Tibial nerve (tissue), 4 donors: ENCODE results near the gene CASKIN1. TPM values are rescaled to one million over a fixed set of nuclear protein-coding genes. Genes with fewer than 3 reads are reported as not detected.

Source experiments
- DNase-seq, 2 donors: peaks; one replicate each; pipeline ENCODE4 v3.0.0-alpha.2; 2019; ENCODE audit warnings: low spot score in 2 of 2
- H3K27ac ChIP-seq, 4 donors: fragments of 200-600 bp; sonication (generic) in 3 of 4; one replicate each; pipeline ENCODE4 v1.5.1; 2017 to 2019; ENCODE audit warnings: mild to moderate bottlenecking in 1 of 4
- H3K27me3 ChIP-seq, 2 donors: fragments of 200-600 bp; sonication (generic) in 1 of 2; one replicate each; pipeline versions ENCODE4 v1.5.1 to v1.6.0; 2017 to 2019
- H3K36me3 ChIP-seq, 3 donors: fragments of 200-600 bp; sonication (generic); one replicate each; pipeline ENCODE4 v1.5.1; 2018 to 2019
- H3K4me1 ChIP-seq, 4 donors: fragments of 200-600 bp; sonication (generic) in 3 of 4; one replicate each; pipeline ENCODE4 v1.5.1; 2017 to 2019
- H3K4me3 ChIP-seq, 4 donors: fragments of 200-600 bp; sonication (generic) in 3 of 4; one replicate each; pipeline ENCODE4 v1.5.1; 2017 to 2019; ENCODE audit warnings: mild to moderate bottlenecking in 1 of 4, moderate library complexity in 1 of 4
- H3K9me3 ChIP-seq, 4 donors: fragments of 200-600 bp; sonication (generic) in 3 of 4; one replicate each; pipeline ENCODE4 v1.5.1; 2017 to 2019
- CTCF ChIP-seq, 5 experiments: fragments of 200-600 bp in 3 of 5; fragments of 450-650 bp in 2 of 5; sonication (generic) in 3 of 5; IDR thresholded peaks; one replicate each; pipeline ENCODE4 v1.5.1; 2016 to 2019; ENCODE audit warnings: antibody characterized with exemption in 5 of 5, mild to moderate bottlenecking in 3 of 5, moderate library complexity in 2 of 5
- EP300 ChIP-seq, 2 donors: sonication (generic); formaldehyde crosslinking; IDR thresholded peaks; one replicate each; pipeline ENCODE4 v1.6.1; 2017; ENCODE audit warnings: antibody characterized with exemption in 2 of 2, mild to moderate bottlenecking in 1 of 2
- POLR2A ChIP-seq, 2 donors: fragments of 450-650 bp; IDR thresholded peaks; one replicate each; pipeline ENCODE4 v1.6.1; 2017; ENCODE audit warnings: antibody characterized with exemption in 2 of 2, mild to moderate bottlenecking in 2 of 2, moderate library complexity in 2 of 2
- WGBS, 2 donors: methylation state at CpG; one replicate each; pipeline ENCODE4 v1.1.5; 2018; 5-methylcytosine and 5-hydroxymethylcytosine counted together
- total RNA-seq, 4 donors: library from RNA; depleted of rRNA; stranded (reverse); fragments of >200 nt; gene quantifications; one replicate each; pipeline ENCODE4 v1.1.0, GENCODE V29; 2016

The CASKIN1 gene
- total RNA-seq, 4 donors from 2014 or later: 0.20 to 0.63 (median 0.30) TPM; not detected in 1

DNA sequence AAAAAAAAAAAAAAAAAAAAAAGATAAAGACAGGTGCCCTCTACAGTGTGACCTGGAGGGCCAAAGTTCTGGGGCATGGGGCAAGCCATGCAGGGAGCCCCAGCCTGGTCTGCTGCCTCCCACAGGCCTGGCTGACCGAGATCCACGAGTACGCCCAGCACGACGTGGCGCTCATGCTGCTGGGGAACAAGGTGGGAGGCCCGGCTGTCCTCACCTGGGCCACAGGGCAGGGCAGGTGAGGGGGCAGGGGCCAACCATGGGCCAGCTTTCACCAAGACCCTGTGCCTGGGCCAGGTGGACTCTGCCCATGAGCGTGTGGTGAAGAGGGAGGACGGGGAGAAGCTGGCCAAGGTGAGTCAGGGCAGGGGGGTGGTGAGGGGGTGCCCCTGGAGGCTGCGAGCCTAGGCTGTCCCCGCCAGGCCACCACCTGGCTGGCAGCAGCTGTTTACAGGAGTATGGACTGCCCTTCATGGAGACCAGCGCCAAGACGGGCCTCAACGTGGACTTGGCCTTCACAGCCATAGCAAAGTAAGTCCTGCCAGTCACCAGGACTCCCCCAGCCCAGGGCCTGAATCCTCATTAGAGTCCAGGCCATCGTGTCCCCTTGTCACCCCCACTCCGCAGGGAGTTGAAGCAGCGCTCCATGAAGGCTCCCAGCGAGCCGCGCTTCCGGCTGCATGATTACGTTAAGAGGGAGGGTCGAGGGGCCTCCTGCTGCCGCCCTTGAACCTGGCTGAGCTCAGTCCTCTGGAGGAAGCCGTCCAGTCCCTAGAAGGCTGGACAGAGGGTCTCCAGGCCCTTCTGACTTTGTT, 43.5 kb downstream of the CASKIN1 start:
- Histone ChIP-seq H3K27ac (peak overlapping the region in 3 of 4 donors; percentile 68 to 82 (median 79)), H3K4me1 (peaks cover 0 to 85% (median 72%) of the 10 kb centered on the region in 4 donors), H3K9me3 (no peaks in the 10 kb centered on the region), H3K27me3 (no peaks in the 10 kb centered on the region), H3K4me3 (peak overlapping the region; percentile 72 to 87 (median 76)), H3K36me3 (peaks cover 0 to 9% (median 0%) of the 10 kb centered on the region in 3 donors)
- TF ChIP-seq POLR2A (IDR thresholded peaks at IDR 0.05) (no peak), CTCF (IDR thresholded peaks at IDR 0.05) (no peak), EP300 (IDR thresholded peaks at IDR 0.05) (no peak)
- DNase-seq: no peak
- WGBS, 2 donors: 36 to 51% methylated on average over 15 to 25 of the region's 25 CpGs

DNA sequence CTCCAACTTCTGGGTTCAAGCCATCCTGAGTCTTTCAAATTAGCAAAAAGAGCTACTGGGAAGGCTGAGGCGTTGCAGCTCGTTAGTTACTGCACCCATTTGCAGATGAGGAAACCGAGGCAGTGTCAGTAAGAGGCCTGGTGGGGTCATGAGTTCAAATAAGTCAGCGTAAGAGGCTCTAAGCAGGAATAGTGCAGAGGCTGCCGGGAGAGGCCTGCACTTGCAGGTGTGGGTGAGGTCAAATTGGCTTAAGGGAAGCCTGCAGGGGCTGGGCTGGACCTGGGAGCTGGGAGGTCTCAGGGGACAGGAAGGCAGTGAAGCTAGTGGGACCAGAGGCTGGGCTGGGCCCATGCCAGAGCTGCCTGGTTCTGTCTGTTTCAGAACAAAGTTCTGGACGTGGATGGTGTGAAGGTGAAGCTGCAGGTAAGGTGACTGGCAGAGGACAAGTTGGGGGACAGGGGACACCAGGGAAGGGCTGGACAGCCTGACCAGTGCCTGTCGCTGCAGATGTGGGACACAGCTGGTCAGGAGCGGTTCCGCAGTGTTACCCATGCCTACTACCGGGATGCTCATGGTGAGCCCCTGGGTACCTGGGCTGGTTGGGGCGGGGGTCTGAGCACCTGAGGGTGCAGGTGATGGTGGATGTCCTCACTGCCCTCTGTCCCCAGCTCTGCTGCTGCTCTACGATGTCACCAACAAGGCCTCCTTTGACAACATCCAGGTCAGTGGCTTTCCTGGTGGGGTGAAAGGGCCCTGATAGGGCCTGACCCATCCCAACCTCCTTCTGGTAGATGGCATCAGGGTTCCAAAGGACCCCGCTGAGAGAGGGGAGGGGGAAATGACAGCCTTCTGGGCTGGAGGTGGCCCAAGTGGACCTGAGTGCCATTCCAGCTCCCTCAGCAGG, 45.0 kb downstream of the CASKIN1 start:
- Histone ChIP-seq H3K4me1 (peaks cover 0 to 73% (median 61%) of the 10 kb centered on the region in 4 donors), H3K36me3 (peaks cover 0 to 9% (median 0%) of the 10 kb centered on the region in 3 donors), H3K9me3 (no peaks in the 10 kb centered on the region), H3K27me3 (no peaks in the 10 kb centered on the region), H3K27ac (no peak overlapping the region), H3K4me3 (no peak overlapping the region)
- DNase-seq: no peak
- TF ChIP-seq CTCF (IDR thresholded peaks at IDR 0.05) (no peak), EP300 (IDR thresholded peaks at IDR 0.05) (no peak)
- WGBS, 2 donors: 64 to 69% methylated on average over 13 of the region's 13 CpGs

DNA sequence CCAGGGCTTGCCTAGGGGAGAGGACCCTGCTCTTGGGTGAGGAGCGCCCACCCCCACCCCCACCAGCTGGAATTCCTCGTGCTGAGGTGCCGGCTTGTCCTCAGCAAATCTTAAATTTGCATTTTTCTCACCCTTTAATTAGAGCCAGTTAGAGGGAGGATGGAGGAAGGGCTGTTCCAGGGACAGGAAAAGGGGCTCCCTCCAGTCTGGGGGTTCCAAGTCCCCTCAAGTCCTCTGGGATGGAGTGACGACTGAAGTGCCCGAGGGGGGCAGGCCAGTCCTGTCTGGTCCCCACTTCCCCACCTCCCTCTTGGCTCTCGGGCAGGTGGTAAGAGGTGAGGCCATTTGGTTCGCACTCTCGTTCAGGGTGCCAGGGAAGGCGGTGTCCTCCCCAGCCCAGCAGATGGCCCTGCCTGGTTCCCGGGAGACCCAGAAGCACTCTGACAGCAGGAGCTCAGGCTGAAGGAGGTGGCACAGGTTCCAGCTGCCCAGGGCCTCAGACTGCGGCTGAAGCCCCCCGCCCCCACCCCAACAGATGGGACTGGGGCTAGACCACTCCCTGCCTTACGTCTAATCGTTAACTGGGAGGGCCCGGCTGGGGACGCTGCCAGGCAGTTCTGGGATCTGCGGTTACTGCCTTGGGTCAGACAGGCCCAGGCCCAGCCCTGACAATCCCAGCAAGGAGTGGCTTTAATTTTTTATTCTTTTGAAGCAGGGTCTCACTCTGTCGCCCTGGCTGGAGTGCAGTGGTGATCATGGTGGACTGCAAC, 45.8 kb downstream of the CASKIN1 start:
- Histone ChIP-seq H3K9me3 (no peaks in the 10 kb centered on the region), H3K27me3 (no peaks in the 10 kb centered on the region), H3K36me3 (peaks cover 0 to 9% (median 0%) of the 10 kb centered on the region in 3 donors), H3K27ac (no peak overlapping the region), H3K4me1 (peaks cover 0 to 69% (median 59%) of the 10 kb centered on the region in 4 donors), H3K4me3 (no peak overlapping the region)
- 47 to 68% methylated on average over 10 to 14 of the region's 18 CpGs for WGBS, 2 donors
- TF ChIP-seq EP300 (IDR thresholded peaks at IDR 0.05) (no peak), POLR2A (IDR thresholded peaks at IDR 0.05) (no peak), CTCF (IDR thresholded peaks at IDR 0.05) (no peak)
- no peak for DNase-seq

DNA sequence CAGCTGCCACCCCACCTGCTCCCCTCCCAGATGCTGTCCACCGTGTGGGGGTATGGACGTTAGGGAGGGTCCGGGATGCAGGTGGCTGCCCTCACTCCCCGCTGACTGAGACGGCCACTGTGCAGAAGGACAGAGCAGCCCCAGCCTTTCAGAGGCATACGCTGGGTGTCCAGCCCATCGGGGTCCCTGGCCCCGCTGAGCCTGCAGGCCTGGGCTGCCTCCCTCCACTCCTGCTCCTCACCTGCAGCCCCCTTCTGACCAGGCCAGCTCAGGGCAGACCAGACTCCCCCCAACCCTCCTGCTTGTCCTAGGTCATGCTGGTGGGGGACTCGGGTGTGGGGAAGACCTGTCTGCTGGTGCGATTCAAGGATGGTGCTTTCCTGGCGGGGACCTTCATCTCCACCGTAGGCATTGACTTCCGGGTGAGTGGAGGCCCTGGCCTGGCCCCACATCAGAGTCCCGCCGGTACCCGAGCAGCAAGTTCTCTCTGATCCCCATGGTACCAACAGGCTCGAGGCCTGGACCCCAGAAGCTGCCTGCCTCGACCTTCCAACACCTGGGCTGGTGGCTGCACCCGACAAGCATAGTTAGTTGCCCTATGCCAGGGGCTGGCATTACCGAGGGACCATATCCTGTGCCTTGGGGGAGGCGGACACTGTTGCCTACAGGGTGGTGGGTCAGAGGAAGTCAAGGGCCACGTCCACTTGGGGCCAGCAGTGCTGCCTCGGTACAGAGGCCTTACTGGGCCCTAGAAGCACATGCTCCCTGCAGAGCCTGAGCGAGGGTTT, 46.6 kb downstream of the CASKIN1 start:
- no peaks in the 10 kb centered on the region for H3K27me3 ChIP-seq
- 50 to 64% methylated on average over 19 to 24 of the region's 24 CpGs for WGBS, 2 donors
- H3K4me3 ChIP-seq: no peak overlapping the region
- H3K27ac ChIP-seq: no peak overlapping the region
- TF ChIP-seq POLR2A (IDR thresholded peaks at IDR 0.05) (no peak), CTCF (IDR thresholded peaks at IDR 0.05) (no peak), EP300 (IDR thresholded peaks at IDR 0.05) (no peak)
- DNase-seq: no peak
- no peaks in the 10 kb centered on the region for H3K9me3 ChIP-seq
- peaks cover 0 to 69% (median 59%) of the 10 kb centered on the region in 4 donors for H3K4me1 ChIP-seq
- H3K36me3 ChIP-seq: peaks cover 0 to 9% (median 0%) of the 10 kb centered on the region in 3 donors
